Tibial nerve (tissue), 4 donors: ENCODE data around the gene HNF1B.

Experiments used
- CTCF ChIP-seq, 5 experiments: fragments of 200-600 bp in 3 of 5; fragments of 450-650 bp in 2 of 5; sonication (generic) in 3 of 5; IDR thresholded peaks; one replicate each; pipeline ENCODE4 v1.5.1; 2016 to 2019; ENCODE audit warnings: antibody characterized with exemption in 5 of 5, mild to moderate bottlenecking in 3 of 5, moderate library complexity in 2 of 5
- EP300 ChIP-seq, 2 donors: sonication (generic); formaldehyde crosslinking; IDR thresholded peaks; one replicate each; pipeline ENCODE4 v1.6.1; 2017; ENCODE audit warnings: antibody characterized with exemption in 2 of 2, mild to moderate bottlenecking in 1 of 2
- POLR2A ChIP-seq, 2 donors: fragments of 450-650 bp; IDR thresholded peaks; one replicate each; pipeline ENCODE4 v1.6.1; 2017; ENCODE audit warnings: antibody characterized with exemption in 2 of 2, mild to moderate bottlenecking in 2 of 2, moderate library complexity in 2 of 2

GRCh38 chr17:37744633-37744927 is 279 bp downstream of the HNF1B start:
- TF ChIP-seq CTCF (IDR thresholded peaks at IDR 0.05), result no peak
- no peak for TF ChIP-seq POLR2A (IDR thresholded peaks at IDR 0.05)
- no peak for TF ChIP-seq EP300 (IDR thresholded peaks at IDR 0.05)
